ENCODE results near the gene WIZ. TPM values are rescaled to one million over a fixed set of nuclear protein-coding genes. Genes with fewer than 3 reads are reported as not detected.

Gene WIZ
- total RNA-seq, 1 experiment from 2014 or later, result 37.5 TPM

GRCh38 chr19:15439078-15439799 lies 10.5 kb downstream of the WIZ start:
- H3K9me3 ChIP-seq, result no peaks in the 10 kb centered on the region
- intact Hi-C loops (cut with micrococcal nuclease; ENCODE audit: unreplicated experiment), result no loop called here
- DNase-seq, result no peak
- peaks cover 19% of the 10 kb centered on the region for H3K4me1 ChIP-seq
- H3K4me3 ChIP-seq (ENCODE audit: low read depth, low read length), result no peak overlapping the region
- ChIA-PET POLR2A (interaction anchor here (0.6 kb wide), 2 partner anchors 107 to 274 kb away, joined by 3 to 6 read pairs; no protein-coding TSS in a partner anchor), CTCF (no interaction called here)
- BruUV-seq (replicated peaks), result no TSS peak
- H3K36me3 ChIP-seq (ENCODE audit: control insufficient read depth, insufficient read depth, low read length), result no peaks in the 10 kb centered on the region
- no peaks in the 10 kb centered on the region for H3K27me3 ChIP-seq (replicated peaks; ENCODE audit: control insufficient read depth, insufficient read depth, low read length)
- H3K27ac Mint-ChIP-seq (ENCODE audit: unreplicated experiment), result no peak overlapping the region
- H3K4me1 Mint-ChIP-seq (ENCODE audit: low read depth, unreplicated experiment), result no peaks in the 10 kb centered on the region
- no peaks in the 10 kb centered on the region for H3K36me3 Mint-ChIP-seq (ENCODE audit: insufficient read depth, unreplicated experiment)
- no peak overlapping the region for H3K4me3 Mint-ChIP-seq (ENCODE audit: unreplicated experiment)
- H3K9me3 Mint-ChIP-seq (ENCODE audit: unreplicated experiment), result no peaks in the 10 kb centered on the region
- no peaks in the 10 kb centered on the region for H3K27me3 Mint-ChIP-seq (ENCODE audit: insufficient read depth, unreplicated experiment)
- no peak for TF ChIP-seq CTCF (IDR thresholded peaks at IDR 0.05; ENCODE audit: insufficient read depth in 1 of 2, low read depth in 1 of 2, low read length in 1 of 2, severe bottlenecking in 1 of 2, unreplicated experiment in 1 of 2)

GRCh38 chr19:15438577-15438976 lies 11.2 kb downstream of the WIZ start:
- Histone ChIP-seq H3K27me3 (replicated peaks; ENCODE audit: control insufficient read depth, insufficient read depth, low read length) (no peaks in the 10 kb centered on the region), H3K36me3 (ENCODE audit: control insufficient read depth, insufficient read depth, low read length) (no peaks in the 10 kb centered on the region), H3K9me3 (no peaks in the 10 kb centered on the region), H3K4me1 (peaks cover 19% of the 10 kb centered on the region), H3K4me3 (ENCODE audit: low read depth, low read length) (no peak overlapping the region)
- DNase-seq, result no peak
- ChIA-PET CTCF (no interaction called here), POLR2A (no interaction called here)
- no TSS peak for BruUV-seq (replicated peaks)
- Mint-ChIP-seq H3K4me3 (ENCODE audit: unreplicated experiment) (no peak overlapping the region), H3K9me3 (ENCODE audit: unreplicated experiment) (no peaks in the 10 kb centered on the region), H3K4me1 (ENCODE audit: low read depth, unreplicated experiment) (peaks cover 1% of the 10 kb centered on the region), H3K27ac (ENCODE audit: unreplicated experiment) (no peak overlapping the region), H3K36me3 (ENCODE audit: insufficient read depth, unreplicated experiment) (no peaks in the 10 kb centered on the region), H3K27me3 (ENCODE audit: insufficient read depth, unreplicated experiment) (no peaks in the 10 kb centered on the region)
- TF ChIP-seq CTCF (IDR thresholded peaks at IDR 0.05; ENCODE audit: insufficient read depth in 1 of 2, low read depth in 1 of 2, low read length in 1 of 2, severe bottlenecking in 1 of 2, unreplicated experiment in 1 of 2), result no peak
- intact Hi-C loops (cut with micrococcal nuclease; ENCODE audit: unreplicated experiment), result loop anchor here (1.0 kb wide), 1 partner anchor 31 kb away; no protein-coding TSS in a partner anchor

- H3K4me3 ChIP-seq (ENCODE audit: low read depth, low read length), result no peak overlapping the region
- Mint-ChIP-seq H3K9me3 (ENCODE audit: unreplicated experiment) (no peaks in the 10 kb centered on the region), H3K36me3 (ENCODE audit: insufficient read depth, unreplicated experiment) (no peaks in the 10 kb centered on the region), H3K4me3 (ENCODE audit: unreplicated experiment) (no peak overlapping the region), H3K27me3 (ENCODE audit: insufficient read depth, unreplicated experiment) (no peaks in the 10 kb centered on the region), H3K4me1 (ENCODE audit: low read depth, unreplicated experiment) (peaks cover 6% of the 10 kb centered on the region), H3K27ac (ENCODE audit: unreplicated experiment) (peak overlapping the region; percentile 37)
- no peaks in the 10 kb centered on the region for H3K9me3 ChIP-seq
- DNase-seq, result peak; percentile 33 to 52
- POLR2A ChIA-PET, result interaction anchor here (1.5 kb wide), 1 partner anchor 19 kb away, joined by 3 read pairs; the partner anchor contains the start of gene AKAP8L
- BruUV-seq (replicated peaks), result no TSS peak
- H3K27me3 ChIP-seq (replicated peaks; ENCODE audit: control insufficient read depth, insufficient read depth, low read length), result no peaks in the 10 kb centered on the region
- H3K4me1 ChIP-seq, result peaks cover 19% of the 10 kb centered on the region
- CTCF ChIA-PET, result interaction anchor here (1.4 kb wide), 2 partner anchors 19 to 118 kb away, joined by 4 to 9 read pairs; partner anchors contain the start of gene AKAP8L
- no peaks in the 10 kb centered on the region for H3K36me3 ChIP-seq (ENCODE audit: control insufficient read depth, insufficient read depth, low read length)
- intact Hi-C loops (cut with micrococcal nuclease; ENCODE audit: unreplicated experiment), result loop anchor here (1.0 kb wide), 1 partner anchor 31 kb away; no protein-coding TSS in a partner anchor
- no peak for TF ChIP-seq CTCF (IDR thresholded peaks at IDR 0.05; ENCODE audit: insufficient read depth in 1 of 2, low read depth in 1 of 2, low read length in 1 of 2, severe bottlenecking in 1 of 2, unreplicated experiment in 1 of 2)
Measured at GRCh38 chr19:15438124-15438496, 11.6 kb downstream of the WIZ start.

Data from Caco-2 (cell line).